ACC112 (cell line): ENCODE measurements around the gene SEPTIN2.

Experiments
- H2AFZ ChIP-seq: fragments of 200-600 bp; sonication (generic); one replicate; pipeline ENCODE4 v1.6.0; 2017; ENCODE audit warnings: antibody characterized with exemption, low read length; ENCODE audit not compliant: unreplicated experiment
- H3K27ac ChIP-seq: fragments of 200-600 bp; sonication (generic); 2 replicates; pipeline ENCODE4 v1.5.1; 2014; ENCODE audit warnings: low read depth, mild to moderate bottlenecking, antibody characterized with exemption, low read length, moderate library complexity
- H3K27me3 ChIP-seq: fragments of 200-600 bp; sonication (generic); 2 replicates; pipeline ENCODE4 v1.6.1; 2014; ENCODE audit warnings: mild to moderate bottlenecking, antibody characterized with exemption, low read length, moderate library complexity, mixed read lengths; ENCODE audit not compliant: insufficient read depth
- H3K36me3 ChIP-seq: fragments of 200-600 bp; sonication (generic); 2 replicates; pipeline ENCODE4 v1.6.1; 2016; ENCODE audit warnings: mild to moderate bottlenecking, antibody characterized with exemption, low read length, moderate library complexity, mixed read lengths; ENCODE audit not compliant: insufficient read depth
- H3K4me1 ChIP-seq: fragments of 200-600 bp; sonication (generic); one replicate; pipeline ENCODE4 v1.6.1; 2016; ENCODE audit warnings: low read length, mixed read lengths; ENCODE audit not compliant: insufficient read depth, unreplicated experiment, control insufficient read depth
- H3K4me3 ChIP-seq: fragments of 200-600 bp; sonication (generic); 2 replicates; pipeline ENCODE4 v1.5.1; 2014; ENCODE audit warnings: mild to moderate bottlenecking, low read depth, low read length
- H3K79me2 ChIP-seq: fragments of 200-600 bp; sonication (generic); one replicate; pipeline ENCODE4 v1.6.0; 2016; ENCODE audit warnings: low read length; ENCODE audit not compliant: control insufficient read depth, unreplicated experiment, insufficient read depth

The SEPTIN2 gene

GRCh38 chr2:241300000-241300399, 15.7 kb upstream of the SEPTIN2 start:
- Histone ChIP-seq H3K36me3 (peaks cover 13% of the 10 kb centered on the region; the same call in 1 of the 2 replicates), H3K4me3 (no peak overlapping the region), H3K4me1 (no peaks in the 10 kb centered on the region), H3K27ac (no peak overlapping the region), H3K27me3 (no peaks in the 10 kb centered on the region), H2AFZ (no peak overlapping the region), H3K79me2 (peaks cover 91% of the 10 kb centered on the region)

- H3K79me2 ChIP-seq = peaks cover 91% of the 10 kb centered on the region
- H2AFZ ChIP-seq = no peak overlapping the region
- no peaks in the 10 kb centered on the region for H3K27me3 ChIP-seq
- H3K4me1 ChIP-seq = no peaks in the 10 kb centered on the region
- H3K27ac ChIP-seq = no peak overlapping the region
- H3K4me3 ChIP-seq = no peak overlapping the region
- H3K36me3 ChIP-seq = 0 out of 2 replicates have a peak, but pooled peaks cover 4% of the 10 kb centered on the region
Measured at GRCh38 chr2:241302083-241302482, 13.6 kb upstream of the SEPTIN2 start.

GRCh38 chr2:241302759-241303651, 12.7 kb upstream of the SEPTIN2 start:
- Histone ChIP-seq H3K4me3 (no peak overlapping the region), H3K27ac (no peak overlapping the region), H2AFZ (no peak overlapping the region), H3K79me2 (peaks cover 92% of the 10 kb centered on the region), H3K4me1 (peaks cover 2% of the 10 kb centered on the region), H3K36me3 (no peaks in the 10 kb centered on the region), H3K27me3 (no peaks in the 10 kb centered on the region)

DNA sequence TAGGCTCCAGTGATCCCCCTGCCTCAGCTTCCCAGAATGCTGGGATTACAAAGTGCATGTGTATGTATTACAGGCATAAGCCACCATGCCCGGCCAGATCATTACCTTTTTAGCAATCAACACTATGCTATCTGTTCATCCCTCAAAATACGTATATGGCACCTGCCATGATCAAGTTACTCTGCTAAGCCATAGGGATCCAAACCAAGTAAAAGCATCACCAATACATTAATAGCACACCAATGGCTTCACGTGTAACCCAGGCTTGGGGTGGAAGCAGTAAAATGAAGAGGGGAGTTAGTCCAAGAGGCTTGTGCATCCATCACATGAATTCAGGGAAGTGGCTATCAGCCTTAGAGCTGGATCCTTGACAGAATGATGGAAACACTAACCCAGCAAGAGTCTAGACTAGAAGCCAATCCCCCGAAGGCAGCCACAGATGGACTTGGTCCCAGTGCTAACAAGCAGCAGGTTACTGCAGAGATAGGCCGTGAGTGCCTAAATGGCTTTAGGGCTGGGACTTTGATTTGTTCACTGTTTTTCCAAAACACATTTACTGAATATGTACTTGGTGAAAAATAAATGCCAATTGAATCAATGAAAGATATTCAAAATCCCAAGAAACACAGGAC, 11.6 kb upstream of the SEPTIN2 start:
- Histone ChIP-seq H3K4me1 (peaks cover 13% of the 10 kb centered on the region), H3K27ac (no peak overlapping the region), H3K27me3 (no peaks in the 10 kb centered on the region), H3K79me2 (peaks cover 95% of the 10 kb centered on the region), H3K4me3 (no peak overlapping the region), H3K36me3 (no peaks in the 10 kb centered on the region), H2AFZ (no peak overlapping the region)

DNA sequence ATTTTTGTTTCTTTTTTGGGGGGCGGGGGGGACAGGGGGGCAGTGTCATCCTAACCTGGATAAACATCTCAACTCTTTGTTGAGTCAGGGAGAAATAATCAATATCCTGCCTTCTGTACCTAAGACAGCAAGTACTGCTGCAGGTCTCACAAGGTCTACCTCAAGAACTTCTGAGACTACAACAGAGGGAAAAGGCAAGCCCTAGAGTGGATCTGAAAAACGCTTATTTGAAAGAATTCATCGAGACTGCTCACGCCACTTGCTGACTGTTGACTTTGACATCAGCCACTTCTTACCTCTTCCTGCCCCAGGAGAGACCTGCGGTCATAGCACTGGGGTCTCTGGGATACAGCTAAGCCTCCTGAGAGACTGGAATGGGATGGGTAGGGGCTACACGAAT, 8.7 kb upstream of the SEPTIN2 start:
- Histone ChIP-seq H3K27ac (no peak overlapping the region), H3K4me3 (no peak overlapping the region), H3K79me2 (peaks cover 99% of the 10 kb centered on the region), H3K27me3 (no peaks in the 10 kb centered on the region), H2AFZ (no peak overlapping the region), H3K4me1 (peaks cover 36% of the 10 kb centered on the region), H3K36me3 (no peaks in the 10 kb centered on the region)

GRCh38 chr2:241308267-241308666, 7.5 kb upstream of the SEPTIN2 start:
- H3K4me1 ChIP-seq = peaks cover 47% of the 10 kb centered on the region
- H3K36me3 ChIP-seq = no peaks in the 10 kb centered on the region
- H3K27ac ChIP-seq = no peak overlapping the region
- no peak overlapping the region for H2AFZ ChIP-seq
- peaks cover 99% of the 10 kb centered on the region for H3K79me2 ChIP-seq
- no peaks in the 10 kb centered on the region for H3K27me3 ChIP-seq
- H3K4me3 ChIP-seq = no peak overlapping the region

GRCh38 chr2:241308832-241309500, 6.8 kb upstream of the SEPTIN2 start:
- no peak overlapping the region for H2AFZ ChIP-seq
- H3K27me3 ChIP-seq = no peaks in the 10 kb centered on the region
- peaks cover 53% of the 10 kb centered on the region for H3K4me1 ChIP-seq
- H3K27ac ChIP-seq = no peak overlapping the region
- H3K36me3 ChIP-seq = no peaks in the 10 kb centered on the region
- H3K4me3 ChIP-seq = no peak overlapping the region
- H3K79me2 ChIP-seq = peaks cover 99% of the 10 kb centered on the region

GRCh38 chr2:241309684-241310117, 6.0 kb upstream of the SEPTIN2 start:
- Histone ChIP-seq H3K79me2 (peaks cover 99% of the 10 kb centered on the region), H3K4me3 (no peak overlapping the region), H2AFZ (no peak overlapping the region), H3K36me3 (no peaks in the 10 kb centered on the region), H3K4me1 (peaks cover 56% of the 10 kb centered on the region), H3K27ac (peak overlapping the region; percentile 36; the same call in 1 of the 2 replicates), H3K27me3 (no peaks in the 10 kb centered on the region)

GRCh38 chr2:241310917-241311566, 4.7 kb upstream of the SEPTIN2 start:
- Histone ChIP-seq H3K4me3 (no peak overlapping the region), H3K4me1 (peaks cover 56% of the 10 kb centered on the region), H3K27ac (no peak overlapping the region)

DNA sequence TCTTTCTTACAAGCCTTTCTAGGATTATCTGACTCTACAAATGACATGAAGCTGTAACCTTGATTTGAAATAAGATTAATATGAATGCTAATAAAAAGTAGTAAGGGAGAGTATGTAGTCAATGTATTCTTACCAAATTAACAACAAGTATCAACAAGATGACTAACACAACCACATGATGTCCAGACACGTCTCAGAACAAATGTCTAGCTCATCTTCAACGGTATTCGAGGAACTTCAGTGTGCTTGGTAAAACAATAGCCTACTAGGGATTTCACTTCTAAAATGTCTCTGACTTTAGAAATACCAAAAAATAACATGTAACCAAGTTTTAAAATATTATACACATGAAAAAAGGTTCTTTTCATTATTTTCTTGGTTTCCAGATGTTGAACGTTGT, 3.6 kb upstream of the SEPTIN2 start:
- H3K79me2 ChIP-seq = peaks cover 90% of the 10 kb centered on the region
- H3K27me3 ChIP-seq = no peaks in the 10 kb centered on the region
- no peak overlapping the region for H2AFZ ChIP-seq
- H3K27ac ChIP-seq = peak overlapping the region; percentile 14; the same call in 1 of the 2 replicates
- peak overlapping the region; percentile 38; the same call in 1 of the 2 replicates for H3K4me3 ChIP-seq
- no peaks in the 10 kb centered on the region for H3K36me3 ChIP-seq
- peaks cover 56% of the 10 kb centered on the region for H3K4me1 ChIP-seq

More at GRCh38 chr2:241310917-241311566, 4.7 kb upstream of the SEPTIN2 start:
- Histone ChIP-seq H2AFZ (no peak overlapping the region), H3K79me2 (peaks cover 90% of the 10 kb centered on the region), H3K36me3 (no peaks in the 10 kb centered on the region), H3K27me3 (no peaks in the 10 kb centered on the region)
